GM18520 (cell line): ENCODE data around the gene TMEM267.
"Not testable (repeated sequence)": the region's sequence is repeated elsewhere in the genome, so short reads cannot be mapped to it uniquely, and the experiment has no call there.

ENCODE experiments used
- ATAC-seq: cut with Tn5 transposase; IDR thresholded peaks from one replicate; pipeline ENCODE4 v1.9.1; 2021; ENCODE audit not compliant: unreplicated experiment

TMEM267 gene

GRCh38 chr5:43461066-43461465 is 22.6 kb downstream of the TMEM267 start:
- ATAC-seq, result no peak

GRCh38 chr5:43456556-43456955 is 27.1 kb downstream of the TMEM267 start:
- ATAC-seq, result no peak

GRCh38 chr5:43441575-43441974 is 42.1 kb downstream of the TMEM267 start:
- ATAC-seq, result not testable (repeated sequence)

- no peak for ATAC-seq
Observed at GRCh38 chr5:43437062-43437660, 46.5 kb downstream of the TMEM267 start.

- ATAC-seq, result no peak
Observed at GRCh38 chr5:43433382-43433781, 50.3 kb downstream of the TMEM267 start.

- ATAC-seq, result no peak
Observed at GRCh38 chr5:43432486-43433375, 50.9 kb downstream of the TMEM267 start.

- no peak for ATAC-seq
Observed at GRCh38 chr5:43429706-43430105, 54.0 kb downstream of the TMEM267 start.

- no peak for ATAC-seq
Observed at GRCh38 chr5:43429016-43429415, 54.6 kb downstream of the TMEM267 start.

- no peak for ATAC-seq
Observed at GRCh38 chr5:43427306-43427705, 56.4 kb downstream of the TMEM267 start.

GRCh38 chr5:43425983-43426382 is 57.7 kb downstream of the TMEM267 start:
- no peak for ATAC-seq

GRCh38 chr5:43423086-43423485 is 60.6 kb downstream of the TMEM267 start:
- ATAC-seq, result not testable (repeated sequence)

- no peak for ATAC-seq
Observed at GRCh38 chr5:43422143-43422542, 61.5 kb downstream of the TMEM267 start.

GRCh38 chr5:43421450-43422133 is 62.1 kb downstream of the TMEM267 start:
- no peak for ATAC-seq

GRCh38 chr5:43420241-43420640 is 63.4 kb downstream of the TMEM267 start:
- ATAC-seq, result no peak

GRCh38 chr5:43418561-43418960 is 65.1 kb downstream of the TMEM267 start:
- no peak for ATAC-seq

GRCh38 chr5:43416803-43417394 is 66.8 kb downstream of the TMEM267 start:
- ATAC-seq, result no peak

GRCh38 chr5:43415935-43416802 is 67.5 kb downstream of the TMEM267 start:
- ATAC-seq, result no peak

- no peak for ATAC-seq
Observed at GRCh38 chr5:43413966-43414365, 69.7 kb downstream of the TMEM267 start.

- no peak for ATAC-seq
Observed at GRCh38 chr5:43412644-43413043, 71.0 kb downstream of the TMEM267 start.

GRCh38 chr5:43412156-43412555 is 71.5 kb downstream of the TMEM267 start, which contains the start of gene CCL28:
Gene CCL28, minus strand, starts transcription at chr5:43412391. Its CDS starts 75 bp downstream, at chr5:43412316.
- ATAC-seq, result no peak
